H1 (cell line): ENCODE measurements around the gene TARP.

Experiments used
- CTCF ChIA-PET: fragments of 300-600 bp; sonication (Branson Sonifier 250); formaldehyde crosslinking; loops from one replicate; lab custom pipeline; 2021; ENCODE audit not compliant: partially characterized antibody; lab: Charles Lee
- POLR2A ChIA-PET: fragments of 300-600 bp; sonication (Branson Sonifier 250); formaldehyde crosslinking; loops from one replicate; lab custom pipeline; 2021; ENCODE audit warnings: inconsistent platforms; ENCODE audit not compliant: partially characterized antibody; lab: Charles Lee
- DNase-seq, 2 experiments: peaks; one replicate each; pipeline versions ENCODE4 v3.0.0 to v3.0.0-alpha.2; 2010 to 2022; ENCODE audit warnings: low spot score in 2 of 2, low read depth in 1 of 2, mixed read lengths in 1 of 2
- FAIRE-seq: peaks from 2 replicates; lab custom pipeline; 2011; peaks lifted over from hg19 to GRCh38; lab: Jason Lieb, UNC
- H2AFZ ChIP-seq: 2 replicates; pipeline ENCODE4 v1.8.1; 2012; ENCODE audit warnings: low read length, inconsistent platforms
- H2AK5ac ChIP-seq: 2 replicates; pipeline ENCODE4 v1.6.1; 2013; ENCODE audit warnings: low read depth, low read length
- H2BK120ac ChIP-seq: replicated peaks from 2 replicates; pipeline ENCODE3; 2013; ENCODE audit warnings: low read depth, low read length, inconsistent platforms
- H2BK12ac ChIP-seq: 2 replicates; pipeline ENCODE4 v1.6.1; 2013; ENCODE audit warnings: low read depth, low read length
- H2BK15ac ChIP-seq: 2 replicates; pipeline ENCODE4 v1.6.1; 2013; ENCODE audit warnings: low read length
- H2BK20ac ChIP-seq: 2 replicates; pipeline ENCODE4 v1.6.1; 2013; ENCODE audit warnings: low read length
- H2BK5ac ChIP-seq: 2 replicates; pipeline ENCODE4 v1.6.1; 2013; ENCODE audit warnings: low read depth, low read length
- H3K14ac ChIP-seq: 2 replicates; pipeline ENCODE4 v1.6.1; 2013; ENCODE audit warnings: inconsistent platforms; ENCODE audit not compliant: insufficient read length
- H3K18ac ChIP-seq: 2 replicates; pipeline ENCODE4 v1.6.1; 2013; ENCODE audit warnings: low read length; ENCODE audit errors: extremely low read depth
- H3K23ac ChIP-seq: 2 replicates; pipeline ENCODE4 v1.6.1; 2013; ENCODE audit warnings: inconsistent platforms; ENCODE audit not compliant: insufficient read length
- H3K23me2 ChIP-seq: 2 replicates; pipeline ENCODE4 v1.6.1; 2013; ENCODE audit warnings: low read depth, low read length
- H3K27ac ChIP-seq: 2 replicates; pipeline ENCODE4 v1.6.1; 2011; ENCODE audit warnings: low read depth, low read length, inconsistent platforms
- H3K27me3 ChIP-seq, 4 experiments: replicated peaks in 1 of 4; 1 replicate in 1 of 4; 2 replicates in 3 of 4; pipeline versions ENCODE4 v1.6.1 to v1.8.1; 2011 to 2013; ENCODE audit warnings: low read length in 3 of 4, mild to moderate bottlenecking in 3 of 4, inconsistent platforms in 2 of 4, mixed read lengths in 2 of 4, moderate library complexity in 1 of 4; ENCODE audit not compliant: control insufficient read depth in 3 of 4, insufficient read depth in 3 of 4; ENCODE audit errors: extremely low read depth in 1 of 4
- H3K36me3 ChIP-seq, 4 experiments: 2 replicates each; pipeline versions ENCODE4 v1.6.1 to v1.8.1; 2011 to 2013; ENCODE audit warnings: mild to moderate bottlenecking in 4 of 4, low read length in 3 of 4, moderate library complexity in 2 of 4, control low read depth in 1 of 4, inconsistent platforms in 1 of 4; ENCODE audit not compliant: insufficient read depth in 4 of 4, control insufficient read depth in 2 of 4
- H3K4ac ChIP-seq: replicated peaks from 2 replicates; pipeline ENCODE3; 2013; ENCODE audit warnings: low read length, low read depth, mixed read lengths, inconsistent platforms; ENCODE audit not compliant: insufficient read length
- H3K4me1 ChIP-seq, 4 experiments: replicated peaks in 1 of 4; 1 replicate in 1 of 4; 2 replicates in 3 of 4; pipeline versions ENCODE4 v1.6.1 to v1.8.1; 2011 to 2013; ENCODE audit warnings: low read length in 3 of 4, inconsistent platforms in 2 of 4, mixed read lengths in 1 of 4; ENCODE audit not compliant: insufficient read depth in 4 of 4, control insufficient read depth in 3 of 4
- H3K4me2 ChIP-seq, 2 experiments: 2 replicates each; pipeline versions ENCODE4 v1.6.1 to v1.8.1; 2011 to 2013; ENCODE audit warnings: low read depth in 2 of 2, low read length in 2 of 2, control low read depth in 1 of 2, inconsistent platforms in 1 of 2, mild to moderate bottlenecking in 1 of 2; ENCODE audit not compliant: insufficient read depth in 1 of 2
- H3K4me3 ChIP-seq, 4 experiments: fragments of 200-600, 300-600 bp in 1 of 4; sonication (generic), shearing (Covaris generic), sonication (Bioruptor Twin) in 1 of 4; 2 replicates each; pipeline versions ENCODE4 v1.5.1 to v1.8.1; 2011 to 2016; ENCODE audit warnings: low read length in 4 of 4, low read depth in 3 of 4, control low read depth in 2 of 4, inconsistent platforms in 2 of 4, mild to moderate bottlenecking in 2 of 4, mixed read lengths in 1 of 4, moderate library complexity in 1 of 4; ENCODE audit not compliant: insufficient read depth in 2 of 4; ENCODE audit errors: extremely low read depth in 1 of 4
- H3K56ac ChIP-seq: replicated peaks from 2 replicates; pipeline ENCODE3; 2013; ENCODE audit warnings: low read depth, mild to moderate bottlenecking, mixed read lengths, low read length, inconsistent platforms; ENCODE audit not compliant: insufficient read length
- H3K79me1 ChIP-seq: 2 replicates; pipeline ENCODE4 v1.6.1; 2013; ENCODE audit warnings: low read depth, low read length, control low read depth
- H3K79me2 ChIP-seq, 2 experiments: 2 replicates each; pipeline versions ENCODE4 v1.6.1 to v1.8.1; 2012 to 2013; ENCODE audit warnings: low read length in 2 of 2, mild to moderate bottlenecking in 2 of 2, inconsistent platforms in 1 of 2; ENCODE audit not compliant: insufficient read depth in 2 of 2, control insufficient read depth in 1 of 2
- H3K9ac ChIP-seq, 4 experiments: replicated peaks in 1 of 4; 1 replicate in 1 of 4; 2 replicates in 3 of 4; pipeline versions ENCODE4 v1.6.1 to v1.8.1; 2011 to 2013; ENCODE audit warnings: low read depth in 3 of 4, low read length in 3 of 4, control low read depth in 2 of 4, mild to moderate bottlenecking in 2 of 4, moderate library complexity in 2 of 4, inconsistent platforms in 1 of 4; ENCODE audit errors: extremely low read depth in 1 of 4
- H3K9me3 ChIP-seq, 2 experiments: 2 replicates each; pipeline versions ENCODE4 v1.6.1 to v1.8.1; 2012 to 2013; ENCODE audit warnings: mild to moderate bottlenecking in 2 of 2, moderate library complexity in 2 of 2, control low read depth in 1 of 2, inconsistent platforms in 1 of 2, low read depth in 1 of 2, low read length in 1 of 2, mixed read lengths in 1 of 2; ENCODE audit not compliant: insufficient read depth in 2 of 2
- H4K20me1 ChIP-seq, 2 experiments: replicated peaks in 1 of 2; 2 replicates each; pipeline versions ENCODE3 to v1.8.1; 2011 to 2013; ENCODE audit warnings: inconsistent platforms in 2 of 2, low read length in 2 of 2, mild to moderate bottlenecking in 1 of 2; ENCODE audit not compliant: insufficient read depth in 2 of 2, control insufficient read depth in 1 of 2
- H4K5ac ChIP-seq: 2 replicates; pipeline ENCODE4 v1.6.1; 2013; ENCODE audit warnings: low read length, low read depth, mixed read lengths, inconsistent platforms; ENCODE audit not compliant: insufficient read length
- H4K8ac ChIP-seq: 2 replicates; pipeline ENCODE4 v1.8.0; 2013; ENCODE audit warnings: mild to moderate bottlenecking, moderate library complexity, low read length, inconsistent platforms; ENCODE audit not compliant: insufficient read depth; ENCODE audit errors: extremely low read depth
- H4K91ac ChIP-seq: replicated peaks from 2 replicates; pipeline ENCODE3; 2013; ENCODE audit warnings: low read length, mixed read lengths, inconsistent platforms; ENCODE audit not compliant: insufficient read length
- CREB1 ChIP-seq: IDR thresholded peaks from 2 replicates; pipeline ENCODE4 v1.6.1; 2012; ENCODE audit warnings: inconsistent platforms
- KDM5A ChIP-seq: fragments of 200-600 bp; IDR thresholded peaks from 2 replicates; pipeline ENCODE4 v1.7.1; 2012; ENCODE audit warnings: mild to moderate bottlenecking, low read length, inconsistent platforms, mixed read lengths
- TBP ChIP-seq: IDR thresholded peaks from 2 replicates; pipeline ENCODE4 v1.6.1; 2011; ENCODE audit warnings: low read depth, low read length, improper control_type of control experiment
- ZNF274 ChIP-seq: IDR thresholded peaks from 2 replicates; pipeline ENCODE4 v1.7.0; 2012; ENCODE audit warnings: low read length, borderline replicate concordance; ENCODE audit errors: extremely low read depth
- WGBS, 2 experiments: shearing (Covaris generic) in 1 of 2; methylation state at CpG; one replicate each; pipeline versions ENCODE4 v1.1.6 to v1.1.7; 2013 to 2015; ENCODE audit warnings: low lambda C conversion rate in 2 of 2, mixed read lengths in 2 of 2, inconsistent platforms in 1 of 2, low coverage in 1 of 2, missing lambda C conversion rate in 1 of 2; ENCODE audit not compliant: insufficient replicate concordance in 2 of 2, insufficient coverage in 1 of 2, insufficient read length in 1 of 2; ENCODE audit errors: extremely low coverage in 1 of 2, missing lambda C conversion rate in 1 of 2; 5-methylcytosine and 5-hydroxymethylcytosine counted together

Gene TARP

GRCh38 chr7:38299275-38299931, 26.0 kb upstream of the TARP start:
- Histone ChIP-seq H3K56ac (no peak overlapping the region), H2BK120ac (no peak overlapping the region), H3K4ac (no peak overlapping the region), H3K4me2 (no peak overlapping the region), H3K23ac (no peak overlapping the region), H3K79me1 (no peaks in the 10 kb centered on the region), H3K27ac (no peak overlapping the region), H3K27me3 (no peaks in the 10 kb centered on the region), H3K36me3 (no peaks in the 10 kb centered on the region), H4K8ac (no peak overlapping the region; the same call in 1 of the 2 replicates), H3K23me2 (no peaks in the 10 kb centered on the region), H3K18ac (no peak overlapping the region), H3K9ac (no peak overlapping the region), H2BK5ac (no peak overlapping the region), H2AFZ (peak overlapping the region; percentile 58; the same call in 1 of the 2 replicates), H2BK15ac (no peak overlapping the region), H2BK20ac (no peak overlapping the region), H3K9me3 (no peaks in the 10 kb centered on the region), H4K91ac (no peak overlapping the region), H3K4me3 (no peak overlapping the region), H4K5ac (no peak overlapping the region), H2BK12ac (no peak overlapping the region), H4K20me1 (no peaks in the 10 kb centered on the region), H3K79me2 (no peaks in the 10 kb centered on the region), H3K4me1 (peaks cover 0 to 2% (median 0%) of the 10 kb centered on the region in 4 experiments; a peak in 1 of 7 replicates), H3K14ac (no peak overlapping the region), H2AK5ac (no peak overlapping the region)
- WGBS, 2 experiments: 87% methylated on average over 9 of the region's 9 CpGs; no CpG with 5 or more reads in 1 of the 2 experiments
- FAIRE-seq (no peak), DNase-seq (no peak)
- ChIA-PET POLR2A (no interaction called here), CTCF (interaction anchor here (0.6 to 2.5 kb wide), 13 partner anchors 8 to 191 kb away, joined by 3 to 16 read pairs (median 4); partner anchors contain the start of gene TARP)
- TF ChIP-seq TBP: no peak
- no peak for TF ChIP-seq ZNF274
- TF ChIP-seq CREB1: no peak
- no peak for TF ChIP-seq KDM5A
